ENCODE measurements around the gene FRAS1. TPM values are rescaled to one million over a fixed set of nuclear protein-coding genes. Genes with fewer than 3 reads are reported as not detected.

The FRAS1 gene
- total and polyA plus RNA-seq, 2 of the 8 experiments (the other 6 are each of a cell fraction or from before 2014, with no cell fraction given) = 38.5 to 109 TPM

GRCh38 chr4:78343682-78344081, 286.6 kb downstream of the FRAS1 start:
- Histone ChIP-seq H3K4me3 (ENCODE audit: extremely low read depth in 1 of 4, insufficient read depth in 2 of 4, low read depth in 3 of 4, low read length in 4 of 4) (no peak overlapping the region), H2BK15ac (ENCODE audit: low read length) (no peak overlapping the region), H3K23me2 (ENCODE audit: low read depth, low read length) (no peaks in the 10 kb centered on the region), H4K8ac (ENCODE audit: extremely low read depth, insufficient read depth, low read length) (no peak overlapping the region), H3K79me2 (ENCODE audit: control insufficient read depth in 1 of 2, insufficient read depth in 2 of 2, low read length in 2 of 2) (no peaks in the 10 kb centered on the region), H4K5ac (ENCODE audit: insufficient read length, low read depth, low read length) (no peak overlapping the region), H3K4ac (replicated peaks; ENCODE audit: insufficient read length, low read depth, low read length) (no peak overlapping the region), H3K27ac (ENCODE audit: low read depth, low read length) (no peak overlapping the region), H2AK5ac (ENCODE audit: low read depth, low read length) (no peak overlapping the region), H3K9ac (replicated peaks in 1 of 4; ENCODE audit: extremely low read depth in 1 of 4, low read depth in 3 of 4, low read length in 3 of 4) (no peak overlapping the region), H4K20me1 (replicated peaks in 1 of 2; ENCODE audit: control insufficient read depth in 1 of 2, insufficient read depth in 2 of 2, low read length in 2 of 2) (peaks cover 0 to 4% of the 10 kb centered on the region in 2 experiments), H2BK5ac (ENCODE audit: low read depth, low read length) (no peak overlapping the region), H4K91ac (replicated peaks; ENCODE audit: insufficient read length, low read length) (no peak overlapping the region), H3K9me3 (ENCODE audit: insufficient read depth in 2 of 2, low read depth in 1 of 2, low read length in 1 of 2) (no peaks in the 10 kb centered on the region), H2BK12ac (ENCODE audit: low read depth, low read length) (no peak overlapping the region), H2BK120ac (replicated peaks; ENCODE audit: low read depth, low read length) (no peak overlapping the region), H3K23ac (ENCODE audit: insufficient read length) (no peak overlapping the region), H3K18ac (ENCODE audit: extremely low read depth, low read length) (no peak overlapping the region), H3K14ac (ENCODE audit: insufficient read length) (no peak overlapping the region), H3K4me2 (ENCODE audit: insufficient read depth in 1 of 2, low read depth in 2 of 2, low read length in 2 of 2) (no peak overlapping the region; a peak in 1 of 4 replicates), H3K36me3 (ENCODE audit: control insufficient read depth in 2 of 4, insufficient read depth in 4 of 4, low read length in 3 of 4) (peaks cover 5 to 40% (median 23%) of the 10 kb centered on the region in 4 experiments; a peak in 7 of 8 replicates), H3K79me1 (ENCODE audit: low read depth, low read length) (no peaks in the 10 kb centered on the region), H3K56ac (replicated peaks; ENCODE audit: insufficient read length, low read depth, low read length) (no peak overlapping the region), H2BK20ac (ENCODE audit: low read length) (no peak overlapping the region), H2AFZ (ENCODE audit: low read length) (no peak overlapping the region), H3K27me3 (replicated peaks in 1 of 4; ENCODE audit: control insufficient read depth in 3 of 4, extremely low read depth in 1 of 4, insufficient read depth in 3 of 4, low read length in 3 of 4) (no peaks in the 10 kb centered on the region), H3K4me1 (replicated peaks in 1 of 4; ENCODE audit: control insufficient read depth in 3 of 4, insufficient read depth in 4 of 4, low read length in 3 of 4) (no peaks in the 10 kb centered on the region)
- FAIRE-seq = no peak
- WGBS, 2 experiments (ENCODE audit: extremely low coverage in 1 of 2, insufficient coverage in 1 of 2, insufficient read length in 1 of 2, insufficient replicate concordance in 2 of 2, low coverage in 1 of 2, low lambda C conversion rate in 2 of 2, missing lambda C conversion rate in 1 of 2) = 87% methylated on average over 3 of the region's 3 CpGs; no CpG with 5 or more reads in 1 of the 2 experiments
- POLR2A ChIA-PET (ENCODE audit: partially characterized antibody) = interaction anchor here (0.6 to 4.7 kb wide), 3 partner anchors 11 to 32 kb away, joined by 3 to 25 read pairs (median 4); no protein-coding TSS in a partner anchor
- CTCF ChIA-PET (ENCODE audit: partially characterized antibody) = interaction anchor here (0.8 to 3.9 kb wide), 3 partner anchors 11 to 18 kb away, joined by 3 to 18 read pairs (median 3); no protein-coding TSS in a partner anchor
- DNase-seq (ENCODE audit: low read depth in 1 of 2, low spot score in 2 of 2) = no peak
- TF ChIP-seq SRF (IDR thresholded peaks at IDR 0.05; ENCODE audit: low read depth, low read length) (no peak), BRCA1 (IDR thresholded peaks at IDR 0.05; ENCODE audit: low read depth, low read length) (no peak), ASH2L (IDR thresholded peaks at IDR 0.05; ENCODE audit: low read length) (no peak), MAFK (IDR thresholded peaks at IDR 0.05; ENCODE audit: low read depth, low read length) (no peak), SUZ12 (IDR thresholded peaks at IDR 0.05; ENCODE audit: low read length) (no peak), EGR1 (IDR thresholded peaks at IDR 0.05; ENCODE audit: borderline replicate concordance, low read depth, low read length) (no peak), TCF12 (IDR thresholded peaks at IDR 0.05; ENCODE audit: low read depth, low read length) (no peak), JUN (IDR thresholded peaks at IDR 0.05; ENCODE audit: low read depth, low read length) (no peak), NRF1 (IDR thresholded peaks at IDR 0.05; ENCODE audit: low read depth, low read length) (no peak), SP2 (IDR thresholded peaks at IDR 0.05; ENCODE audit: low read length) (no peak), BACH1 (IDR thresholded peaks at IDR 0.05; ENCODE audit: low read length) (no peak), POLR2AphosphoS5 (IDR thresholded peaks at IDR 0.05; ENCODE audit: low read depth, low read length) (no peak)
- TF ChIP-seq, protein P1, sequence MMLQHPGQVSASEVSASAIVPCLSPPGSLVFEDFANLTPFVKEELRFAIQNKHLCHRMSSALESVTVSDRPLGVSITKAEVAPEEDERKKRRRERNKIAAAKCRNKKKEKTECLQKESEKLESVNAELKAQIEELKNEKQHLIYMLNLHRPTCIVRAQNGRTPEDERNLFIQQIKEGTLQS (IDR thresholded peaks at IDR 0.05; ENCODE audit: insufficient read depth, low read depth, low read length) = no peak

All from H1 (cell line).